C1 segment of cervical spinal cord (tissue), 14 donors: ENCODE measurements around the gene TLR3.
"Not testable (repeated sequence)": the region's sequence is repeated elsewhere in the genome, so short reads cannot be mapped to it uniquely, and the experiment has no call there.

Experiments used
- DNase-seq, 14 donors: peaks; one replicate each; lab custom pipeline; 2025; lab: John Stamatoyannopoulos, UW

Gene TLR3

DNA sequence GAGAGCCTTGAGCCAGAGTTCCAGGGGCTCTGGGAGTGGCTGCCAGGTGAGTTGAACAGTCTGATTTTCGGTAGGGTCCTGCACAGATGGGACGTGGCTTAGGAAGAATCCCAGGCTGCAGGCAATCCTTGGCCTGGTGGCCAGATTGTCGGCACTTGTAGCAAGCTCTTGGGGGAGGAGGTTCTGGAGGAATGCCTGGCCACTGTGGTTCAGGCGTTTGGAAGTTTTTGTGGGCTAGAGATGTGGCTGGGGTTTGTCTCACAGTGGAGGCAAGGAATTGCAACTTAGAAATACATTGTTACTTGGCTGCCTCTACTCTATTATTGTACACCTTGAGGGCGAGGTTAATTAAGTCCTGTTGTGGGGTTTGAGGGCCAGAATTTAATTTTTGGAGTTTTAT lies 21.5 kb upstream of the TLR3 start:
- peak in 1 of 14 donors; percentile 1 for DNase-seq

DNA sequence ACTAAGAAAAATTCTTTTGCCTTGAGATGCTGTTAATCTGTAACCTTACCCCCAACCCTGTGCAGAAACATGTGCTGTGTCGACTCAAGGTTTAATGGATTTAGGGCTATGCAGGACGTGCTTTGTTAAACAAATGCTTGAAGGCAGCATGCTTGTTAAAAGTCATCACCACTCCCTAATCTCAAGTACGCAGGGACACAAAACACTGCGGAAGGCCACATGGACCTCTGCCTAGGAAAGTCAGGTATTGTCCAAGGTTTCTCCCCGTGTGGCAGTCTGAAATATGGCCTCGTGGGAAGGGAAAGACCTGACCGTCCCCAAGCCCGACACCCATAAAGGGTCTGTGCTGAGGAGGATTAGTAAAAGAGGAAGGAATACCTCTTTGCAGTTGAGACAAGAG lies 18.8 kb upstream of the TLR3 start:
- DNase-seq: not testable (repeated sequence)

DNA sequence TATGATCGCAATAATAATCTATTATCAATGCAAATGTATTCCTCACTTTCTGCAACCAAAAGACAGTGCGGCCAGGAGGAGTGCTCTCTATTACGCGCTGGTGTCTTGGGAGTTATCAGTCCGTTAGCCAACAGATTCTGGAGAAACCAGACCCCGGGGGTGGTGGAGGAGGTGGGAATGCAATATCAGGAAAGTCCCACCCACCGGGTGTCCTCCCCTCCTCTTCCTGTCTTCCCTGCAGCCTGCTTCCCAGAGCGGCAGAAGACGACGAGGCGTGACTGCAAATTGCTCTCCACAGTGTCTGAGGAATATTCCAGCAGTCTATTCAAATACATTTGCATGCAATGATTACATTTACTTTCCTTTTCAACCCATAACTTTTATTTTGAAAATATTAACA lies 17.9 kb upstream of the TLR3 start:
- DNase-seq: no peak

DNA sequence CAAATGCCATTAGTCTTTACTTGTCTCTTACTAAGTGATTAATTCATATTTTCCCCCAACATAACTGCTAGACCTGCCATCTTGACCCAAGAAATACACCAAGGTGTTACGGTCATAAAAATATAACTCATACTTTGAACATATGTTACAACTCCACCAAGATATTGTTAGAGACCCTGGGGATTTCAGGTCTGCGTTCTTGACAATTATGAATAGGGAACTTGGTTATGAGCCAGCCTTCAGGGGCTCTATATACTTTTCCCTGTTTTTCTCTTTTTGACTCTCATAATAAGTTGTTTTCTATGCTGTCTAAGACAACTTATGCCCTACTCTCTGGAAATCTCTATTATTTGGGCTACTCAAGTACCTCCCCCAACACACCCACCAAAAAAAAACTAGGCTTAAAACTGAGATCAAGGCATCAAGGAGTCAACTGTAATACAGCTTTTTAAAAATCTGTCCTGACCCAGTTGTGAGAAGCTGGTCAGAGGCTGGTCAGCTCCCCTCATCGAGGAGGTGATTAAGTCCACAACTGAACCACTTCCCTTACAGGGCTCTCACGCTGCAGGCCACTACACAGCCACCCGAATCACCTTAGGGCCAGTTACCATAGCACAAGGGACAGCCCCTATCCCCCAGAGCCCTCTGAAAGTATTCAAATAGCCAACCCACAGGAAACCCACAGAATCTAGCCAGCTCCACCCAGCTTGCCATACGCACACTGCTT lies 10.5 kb upstream of the TLR3 start:
- no peak for DNase-seq

DNA sequence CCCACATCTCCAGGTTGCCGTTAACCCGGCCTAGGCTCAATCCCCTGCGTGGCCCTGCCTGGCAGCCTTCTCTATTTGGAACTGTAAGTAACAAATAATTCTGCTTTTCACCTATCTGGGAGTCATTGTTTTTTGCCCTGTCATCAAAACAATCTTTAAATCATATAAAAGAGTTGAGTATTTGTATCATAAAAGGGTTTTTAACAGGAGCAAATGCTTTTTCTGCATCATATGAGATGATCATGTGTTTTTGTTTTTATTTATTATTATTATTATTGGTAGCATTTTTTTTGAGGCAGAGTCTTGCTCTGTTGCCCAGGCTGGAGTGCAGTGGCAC lies 10.0 kb upstream of the TLR3 start:
- no peak for DNase-seq

DNA sequence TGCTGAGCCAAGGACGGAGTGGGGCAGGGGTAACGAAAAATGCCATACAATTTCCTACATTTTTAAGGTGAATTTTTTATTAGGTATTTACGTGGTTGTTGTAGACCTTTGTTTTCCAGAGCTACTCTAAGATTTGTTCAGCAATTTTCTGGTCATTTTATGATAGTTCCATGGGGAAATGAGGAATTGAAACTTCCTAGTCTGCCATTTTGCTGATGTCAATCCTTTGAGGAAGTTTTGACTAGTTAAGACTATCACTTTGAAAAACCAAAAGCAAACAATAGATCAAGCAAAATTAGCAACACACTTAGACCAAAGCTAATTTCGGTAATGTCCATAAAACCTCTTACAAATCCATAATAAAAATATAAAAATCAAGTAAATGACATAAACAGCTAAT lies 7.0 kb upstream of the TLR3 start:
- no peak for DNase-seq

DNA sequence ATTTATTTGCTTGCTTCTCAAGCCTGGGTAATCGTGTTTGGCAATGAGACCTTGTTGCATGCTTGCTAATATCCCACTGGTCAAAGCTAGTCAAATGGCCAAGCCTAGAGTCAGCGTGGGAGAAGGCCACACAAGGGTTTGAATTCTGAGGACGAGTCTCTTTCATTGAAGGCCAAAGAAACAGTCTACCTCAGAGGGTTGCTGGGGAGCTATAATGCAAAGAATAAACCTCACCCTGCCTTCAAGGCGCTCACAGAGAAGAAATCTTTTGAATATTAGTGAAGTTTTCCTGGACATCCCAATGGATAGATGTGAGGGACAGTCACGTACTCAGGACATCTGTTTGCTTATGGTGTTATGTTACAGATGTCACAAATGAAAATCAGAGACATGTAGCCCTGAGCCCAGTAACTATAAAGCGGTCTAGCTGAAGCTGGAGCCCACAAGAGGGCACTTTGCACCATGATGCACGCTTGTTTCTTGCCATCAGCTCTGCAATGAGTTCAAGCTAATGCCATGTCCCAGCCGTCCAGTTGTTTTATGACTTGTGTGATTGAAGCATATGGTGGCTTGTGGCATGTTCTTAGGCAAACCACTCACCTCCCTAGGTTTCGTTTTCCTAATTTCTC lies 1.1 kb upstream of the TLR3 start:
- peak in 8 of 14 donors; percentile 25 to 54 (median 36) for DNase-seq

DNA sequence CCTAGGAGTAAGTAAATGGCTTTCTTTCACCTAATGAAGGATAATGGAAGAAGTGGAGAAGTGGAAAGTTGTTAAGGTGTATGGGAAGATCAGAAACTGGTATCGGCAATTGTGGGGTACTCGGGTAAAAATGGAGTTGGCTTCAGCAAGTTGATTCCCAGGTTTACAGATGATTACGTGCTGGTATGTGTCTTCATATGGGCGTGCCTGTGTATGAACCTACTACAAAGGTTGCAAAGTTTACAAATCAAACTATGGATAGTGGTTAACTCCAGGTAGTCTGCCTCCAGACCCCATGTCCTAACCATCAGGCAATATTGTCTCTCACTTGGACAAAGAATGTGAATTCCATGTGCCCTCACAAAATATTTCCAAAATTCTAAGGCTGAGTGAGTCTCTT lies 773 bp downstream of the TLR3 start:
- no peak for DNase-seq

DNA sequence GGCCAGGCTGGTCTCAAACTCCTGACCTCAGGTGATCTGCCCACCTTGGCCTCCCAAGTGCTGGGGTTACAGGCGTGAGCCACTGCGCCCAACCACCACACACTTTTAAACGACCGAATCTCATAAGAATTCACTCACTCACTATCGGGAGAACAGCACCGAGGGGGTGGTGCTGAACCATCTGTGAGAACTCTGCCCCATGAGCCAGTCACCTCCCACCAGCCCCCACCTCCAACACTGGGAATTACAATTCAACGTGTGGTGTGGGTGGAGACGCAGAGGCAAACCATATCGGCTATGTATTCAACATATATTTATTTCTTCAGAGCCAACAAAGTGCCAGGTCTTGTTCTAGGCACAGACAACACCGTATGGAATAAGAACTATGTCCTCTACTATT lies 3.6 kb downstream of the TLR3 start:
- no peak for DNase-seq

DNA sequence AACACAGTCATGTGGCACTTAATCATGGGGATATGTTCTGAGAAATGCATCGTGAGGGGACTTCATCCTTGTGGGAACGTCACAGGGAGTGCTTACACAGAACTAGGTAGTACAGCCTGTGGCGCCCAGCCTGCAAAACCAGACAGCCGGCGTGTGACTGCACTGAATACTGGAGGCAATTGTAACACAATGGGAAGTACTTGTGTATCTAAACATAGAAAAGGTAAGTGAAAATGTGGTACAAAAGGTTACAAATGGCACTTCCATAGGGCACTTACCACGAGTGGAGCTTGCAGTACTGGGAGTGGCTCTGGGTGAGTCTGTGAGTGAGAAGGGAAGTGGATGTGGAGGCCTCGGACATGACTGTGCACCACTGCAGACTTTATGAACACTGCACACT lies 5.2 kb downstream of the TLR3 start:
- peak in 6 of 14 donors; percentile 11 to 57 (median 34) for DNase-seq

DNA sequence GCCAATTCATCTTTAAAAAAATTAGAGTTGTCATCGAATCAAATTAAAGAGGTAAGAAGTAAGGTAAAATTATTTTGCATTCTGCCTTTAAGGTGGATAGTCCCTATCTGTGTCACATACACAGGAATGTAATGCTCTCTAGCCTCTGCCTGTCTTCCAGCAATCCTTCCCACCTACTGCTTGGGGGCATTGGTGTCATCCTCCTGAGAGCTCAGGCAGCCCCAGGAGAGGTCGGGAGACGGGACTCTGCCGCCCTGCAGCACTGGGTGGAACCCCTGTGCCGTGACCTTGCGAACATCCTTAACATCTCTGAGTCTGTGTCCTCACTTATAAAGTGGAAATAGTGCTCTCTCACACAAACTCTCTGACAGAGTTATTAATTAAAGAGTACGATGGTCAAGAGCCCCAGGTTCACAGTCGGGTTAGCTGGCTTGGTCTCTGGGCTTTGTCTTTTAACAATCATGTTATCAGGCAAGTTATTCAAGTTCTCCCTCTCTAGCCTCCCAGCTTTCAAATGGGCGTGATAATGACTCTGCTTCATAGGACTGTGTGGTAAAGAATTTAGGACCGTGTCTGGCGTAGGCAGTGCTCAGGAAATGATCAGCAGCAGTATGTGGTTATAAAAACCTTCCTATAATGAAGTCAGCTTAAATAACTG lies 10.2 kb downstream of the TLR3 start:
- DNase-seq: no peak

DNA sequence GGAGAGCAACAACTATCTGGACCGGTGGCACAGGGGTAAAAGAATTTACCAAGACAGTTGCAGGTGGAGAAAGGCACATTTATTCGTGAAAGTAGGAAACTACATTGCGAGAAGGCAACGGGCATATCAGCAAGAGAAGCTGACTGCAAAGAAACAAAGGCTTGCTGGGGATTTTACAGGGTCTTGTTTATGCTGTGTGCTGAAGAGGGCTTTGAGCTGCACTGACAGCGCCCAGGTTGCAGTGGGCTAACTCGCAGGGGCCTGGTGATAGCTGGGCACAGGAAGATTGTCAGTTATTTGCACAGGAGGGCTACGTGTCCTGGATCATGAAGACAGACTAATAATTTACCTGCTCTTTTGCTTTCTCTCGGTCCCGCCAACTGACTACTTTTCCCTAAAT lies 10.7 kb downstream of the TLR3 start:
- DNase-seq: no peak

DNA sequence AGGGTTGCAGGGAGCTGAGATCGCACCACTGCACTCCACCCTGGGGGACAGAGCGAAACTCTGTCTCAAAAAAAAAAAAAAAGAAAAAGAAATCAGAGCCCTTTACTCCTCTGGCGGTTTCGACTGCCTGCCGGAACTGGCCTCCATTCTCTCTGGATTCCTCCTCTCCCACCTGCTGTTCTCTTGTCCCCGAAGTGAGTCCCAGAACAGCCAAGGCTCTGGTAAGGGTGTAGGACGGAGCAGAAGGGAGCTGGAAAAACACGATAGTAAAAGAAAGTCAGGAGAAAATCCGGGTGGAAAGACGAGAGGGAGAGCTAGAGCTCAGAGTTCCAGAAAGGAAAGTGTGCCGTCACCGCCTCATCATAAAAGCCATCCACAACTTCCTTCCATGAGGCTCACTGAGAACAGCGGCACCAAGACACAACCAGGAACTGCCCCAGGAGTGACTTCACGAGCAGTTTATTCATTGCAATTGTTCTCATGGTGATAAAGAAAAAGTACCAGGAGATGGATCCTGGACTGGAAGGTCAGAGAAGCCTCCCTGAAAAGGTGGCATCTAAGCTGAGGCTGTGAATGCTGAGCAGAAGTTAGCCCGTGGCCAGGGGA lies 12.3 kb downstream of the TLR3 start:
- no peak for DNase-seq

DNA sequence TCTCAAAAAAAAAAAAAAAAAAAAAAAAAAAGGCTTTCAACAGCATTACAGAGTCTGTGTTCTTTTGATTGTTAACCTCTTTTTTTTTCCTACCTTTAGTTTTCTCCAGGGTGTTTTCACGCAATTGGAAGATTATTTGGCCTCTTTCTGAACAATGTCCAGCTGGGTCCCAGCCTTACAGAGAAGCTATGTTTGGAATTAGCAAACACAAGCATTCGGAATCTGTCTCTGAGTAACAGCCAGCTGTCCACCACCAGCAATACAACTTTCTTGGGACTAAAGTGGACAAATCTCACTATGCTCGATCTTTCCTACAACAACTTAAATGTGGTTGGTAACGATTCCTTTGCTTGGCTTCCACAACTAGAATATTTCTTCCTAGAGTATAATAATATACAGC lies 13.3 kb downstream of the TLR3 start:
- DNase-seq: no peak

DNA sequence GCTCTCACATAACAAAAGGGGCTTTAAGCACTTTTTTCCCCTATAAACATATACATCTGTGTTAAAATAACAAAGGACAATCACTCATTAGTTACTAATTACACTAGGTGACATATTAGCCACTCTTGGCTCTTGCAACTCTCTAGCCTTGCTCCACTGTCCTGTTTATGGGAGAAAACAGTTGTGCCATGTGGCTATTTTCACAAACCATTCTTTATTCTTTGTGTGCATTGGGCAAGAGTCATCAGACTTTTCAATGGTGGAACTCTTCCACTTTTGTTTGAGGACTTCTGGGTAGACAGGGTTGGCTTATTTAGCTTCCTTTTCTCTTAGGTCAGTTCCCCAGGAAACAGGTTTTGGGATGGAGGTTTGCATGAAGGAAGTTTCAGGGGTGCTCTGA lies 19.6 kb downstream of the TLR3 start:
- no peak for DNase-seq

DNA sequence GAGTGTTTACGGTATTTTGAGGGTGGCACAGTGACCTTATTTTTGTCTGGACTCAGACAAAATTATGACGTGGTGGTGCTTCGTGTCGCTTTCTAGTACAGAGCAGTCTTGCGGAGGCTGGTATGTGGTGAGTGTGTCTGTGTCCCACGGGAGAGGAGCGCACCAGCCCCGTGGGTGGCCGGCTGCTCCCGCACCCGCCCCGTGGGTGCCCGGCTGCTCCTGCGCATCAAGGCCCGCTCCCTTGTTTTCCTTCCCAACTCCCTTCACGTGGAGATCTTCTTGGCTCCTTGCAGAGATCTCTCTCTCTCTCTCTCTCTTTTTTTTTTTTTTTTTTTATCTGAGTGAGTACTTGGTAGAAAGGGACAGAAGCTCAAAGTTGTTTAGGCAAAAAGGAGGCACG lies 23.3 kb downstream of the TLR3 start:
- DNase-seq: no peak

DNA sequence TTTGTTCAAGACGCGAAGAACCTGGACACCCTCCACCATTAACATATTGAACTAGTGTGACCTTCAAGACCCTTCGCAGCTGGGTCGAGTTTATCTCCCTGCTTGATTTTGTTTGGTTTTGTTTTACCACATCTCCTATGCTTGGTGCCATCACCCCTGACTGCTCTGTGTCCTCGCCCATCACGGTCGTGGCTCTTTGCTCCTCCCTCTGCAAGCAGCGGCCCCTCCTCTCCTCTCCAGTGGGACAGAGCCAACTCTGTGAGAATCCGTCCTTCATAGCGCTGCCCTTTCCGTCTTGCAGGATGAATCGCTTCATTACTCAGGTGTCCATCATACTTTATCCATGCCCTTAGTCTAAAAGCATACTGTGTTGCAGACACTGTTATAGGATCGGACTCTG lies 26.4 kb downstream of the TLR3 start:
- no peak for DNase-seq

DNA sequence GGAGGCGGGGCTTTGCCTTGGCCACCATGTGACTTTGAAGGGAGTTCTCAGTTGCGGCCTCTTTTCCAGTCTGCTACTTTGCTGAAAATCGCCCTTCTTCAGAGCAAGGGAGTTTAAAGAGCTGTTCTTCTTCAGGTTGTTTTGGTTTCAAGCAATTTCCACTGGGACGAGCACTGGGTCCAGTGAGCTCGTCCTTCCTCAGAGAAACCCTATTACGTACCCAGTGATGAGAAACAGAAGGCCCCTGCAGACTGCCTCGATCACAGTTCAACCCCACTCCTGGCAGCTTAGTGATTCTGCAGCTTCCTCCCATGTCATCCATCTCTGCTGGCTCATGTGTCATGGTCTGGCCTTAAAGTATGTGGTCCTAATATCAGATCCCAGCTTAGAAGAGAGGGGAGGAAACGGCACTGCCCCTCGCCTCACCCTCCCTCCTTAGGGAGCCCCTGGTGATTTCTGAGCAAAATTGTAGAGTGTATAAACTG lies 27.8 kb downstream of the TLR3 start:
- no peak for DNase-seq

DNA sequence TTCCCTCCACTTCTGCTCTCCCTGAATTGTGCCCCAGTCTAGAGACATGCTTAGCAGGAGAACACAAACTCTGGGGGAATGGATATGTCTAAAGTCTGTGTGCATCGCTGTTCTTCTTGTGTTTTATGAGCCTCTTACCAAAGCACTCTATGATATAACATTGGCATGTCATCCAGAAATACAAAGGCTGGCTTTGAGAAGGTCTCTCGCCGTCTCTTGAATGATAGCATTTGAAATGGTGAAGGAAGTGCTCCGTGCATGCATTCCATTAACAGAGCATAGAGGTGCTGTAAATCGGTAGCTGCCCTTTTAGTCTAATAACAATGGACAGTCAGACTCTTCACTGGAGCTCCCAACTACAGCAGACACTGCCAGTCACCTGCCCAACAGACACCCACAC lies 28.4 kb downstream of the TLR3 start:
- DNase-seq: no peak

DNA sequence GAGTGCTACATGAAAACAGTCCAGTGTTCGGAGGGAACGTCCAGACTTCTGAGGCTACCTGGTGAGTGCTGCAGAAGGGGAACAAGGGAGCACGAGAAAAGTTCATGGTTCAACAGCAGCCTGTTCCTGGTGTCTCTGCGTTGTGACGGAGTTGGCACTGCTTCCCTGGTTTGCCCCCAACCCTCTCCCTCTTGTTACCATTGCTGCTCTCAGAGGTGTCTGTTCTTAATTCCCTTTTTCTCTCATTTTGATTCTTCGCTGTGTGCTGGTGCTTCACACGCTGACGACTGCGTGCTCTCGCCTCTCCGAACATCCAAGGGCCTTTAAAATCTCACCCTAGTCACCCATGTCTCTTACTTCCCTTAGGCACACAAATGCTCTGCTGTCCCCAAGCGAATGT lies 34.0 kb downstream of the TLR3 start:
- DNase-seq: no peak

DNA sequence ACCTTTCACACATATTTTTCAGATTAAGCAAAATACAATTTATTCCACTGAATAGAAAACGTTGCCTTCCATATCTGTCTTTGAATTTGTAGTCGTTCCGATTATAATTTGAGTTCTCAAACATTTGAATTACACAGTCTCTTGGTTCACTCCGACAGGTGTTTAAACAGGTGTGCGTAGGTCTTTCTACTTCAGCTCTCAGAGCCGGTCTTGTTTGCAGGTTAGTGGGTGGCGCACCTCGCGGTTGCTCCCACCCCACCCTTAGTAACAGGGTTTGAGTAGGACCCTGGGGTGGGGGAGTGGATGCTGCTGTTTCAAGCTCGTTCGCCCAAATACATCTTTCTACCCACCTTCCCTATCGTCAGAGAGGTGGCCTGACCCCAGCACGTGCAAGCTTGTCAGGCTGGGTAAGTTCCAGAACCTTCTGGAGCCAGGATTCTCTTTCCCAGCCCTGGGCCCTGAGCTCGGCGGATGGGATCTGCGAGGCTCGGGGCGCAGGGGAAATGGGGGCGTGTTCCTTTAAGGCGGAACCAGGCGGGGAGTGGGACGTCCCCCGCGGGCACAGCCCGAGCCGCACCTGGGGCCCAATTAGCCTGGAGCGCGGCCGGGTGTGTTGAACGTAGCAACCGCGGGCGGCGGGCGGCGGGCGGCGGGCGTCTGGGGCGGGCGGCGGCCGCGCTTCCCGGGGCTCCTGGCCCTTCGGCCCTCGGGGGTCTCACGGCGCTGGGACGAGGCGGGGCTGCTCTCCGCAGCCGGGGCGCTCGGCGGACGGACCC lies 35.3 kb downstream of the TLR3 start, which contains the start of gene FAM149A:
FAM149A (plus strand) TSS at position 591 of the 776 bp plus-strand sequence.
- DNase-seq: peak in 4 of 14 donors; percentile 13 to 35 (median 26)
